Measurements from ENCODE around the gene IMMP2L. TPM values are rescaled to one million over a fixed set of nuclear protein-coding genes. Genes with fewer than 3 reads are reported as not detected.

IMMP2L gene
- total RNA-seq, 3 donors from 2014 or later (not counting 1 experiment from before 2014, with no cell fraction given) = 6.9 to 9.2 (median 8.7) TPM

- no peak for DNase-seq
- Histone ChIP-seq H3K27me3 (ENCODE audit: control insufficient read depth, insufficient read depth, low read length) (no peaks in the 10 kb centered on the region), H3K4me1 (ENCODE audit: control insufficient read depth, insufficient read depth, low read length) (no peaks in the 10 kb centered on the region), H3K36me3 (ENCODE audit: control insufficient read depth, insufficient read depth, low read length) (no peaks in the 10 kb centered on the region), H3K4me3 (ENCODE audit: low read length) (no peak overlapping the region), H3K27ac (ENCODE audit: low read length) (no peak overlapping the region), H3K9me3 (ENCODE audit: control insufficient read depth, insufficient read depth, low read length) (no peaks in the 10 kb centered on the region)
- no peak for ATAC-seq
- Mint-ChIP-seq H3K4me1 (no peaks in the 10 kb centered on the region), H3K36me3 (no peaks in the 10 kb centered on the region), H3K27ac (no peak overlapping the region), H3K9me3 (peaks cover 2% of the 10 kb centered on the region in 2 donors), H3K4me3 (no peak overlapping the region), H3K27me3 (ENCODE audit: low read depth in 2 of 2) (no peaks in the 10 kb centered on the region)
- no CpG with 5 or more reads among the region's 1 CpG for WGBS (ENCODE audit: insufficient coverage)
- intact Hi-C loops (cut with micrococcal nuclease) = no loop called here
- no peak for TF ChIP-seq CTCF (IDR thresholded peaks at IDR 0.05)
Measured at GRCh38 chr7:111051832-111052231, 510.5 kb downstream of the IMMP2L start.

- H3K9me3 ChIP-seq (ENCODE audit: control insufficient read depth, insufficient read depth, low read length) = no peaks in the 10 kb centered on the region
- no peaks in the 10 kb centered on the region for H3K4me1 ChIP-seq (ENCODE audit: control insufficient read depth, insufficient read depth, low read length)
- intact Hi-C loops (cut with micrococcal nuclease) = no loop called here
- DNase-seq (no peak), ATAC-seq (no peak)
- no peak for TF ChIP-seq CTCF (IDR thresholded peaks at IDR 0.05)
- no peak overlapping the region for H3K27ac Mint-ChIP-seq
- H3K4me3 ChIP-seq (ENCODE audit: low read length) = no peak overlapping the region
- no peaks in the 10 kb centered on the region for H3K36me3 ChIP-seq (ENCODE audit: control insufficient read depth, insufficient read depth, low read length)
- H3K27me3 ChIP-seq (ENCODE audit: control insufficient read depth, insufficient read depth, low read length) = no peaks in the 10 kb centered on the region
- H3K27ac ChIP-seq (ENCODE audit: low read length) = no peak overlapping the region
- H3K36me3 Mint-ChIP-seq = no peaks in the 10 kb centered on the region
- H3K9me3 Mint-ChIP-seq = peaks cover 2% of the 10 kb centered on the region in 2 donors
- 95% methylated on average over 2 of the region's 2 CpGs for WGBS (ENCODE audit: insufficient coverage)
- no peak overlapping the region for H3K4me3 Mint-ChIP-seq
- no peaks in the 10 kb centered on the region for H3K4me1 Mint-ChIP-seq
- no peaks in the 10 kb centered on the region for H3K27me3 Mint-ChIP-seq (ENCODE audit: low read depth in 2 of 2)
Measured at GRCh38 chr7:111050875-111051416, 511.3 kb downstream of the IMMP2L start.

GRCh38 chr7:111049971-111050680 lies 512.2 kb downstream of the IMMP2L start:
- no peaks in the 10 kb centered on the region for H3K27me3 Mint-ChIP-seq (ENCODE audit: low read depth in 2 of 2)
- H3K4me3 Mint-ChIP-seq = no peak overlapping the region
- TF ChIP-seq CTCF (IDR thresholded peaks at IDR 0.05) = no peak
- DNase-seq (no peak), ATAC-seq (no peak)
- 89% methylated on average over 4 of the region's 7 CpGs for WGBS (ENCODE audit: insufficient coverage)
- Histone ChIP-seq H3K4me1 (ENCODE audit: control insufficient read depth, insufficient read depth, low read length) (no peaks in the 10 kb centered on the region), H3K27ac (ENCODE audit: low read length) (no peak overlapping the region), H3K27me3 (ENCODE audit: control insufficient read depth, insufficient read depth, low read length) (no peaks in the 10 kb centered on the region), H3K4me3 (ENCODE audit: low read length) (no peak overlapping the region), H3K36me3 (ENCODE audit: control insufficient read depth, insufficient read depth, low read length) (no peaks in the 10 kb centered on the region), H3K9me3 (ENCODE audit: control insufficient read depth, insufficient read depth, low read length) (no peaks in the 10 kb centered on the region)
- intact Hi-C loops (cut with micrococcal nuclease) = no loop called here
- H3K9me3 Mint-ChIP-seq = peaks cover 2 to 4% of the 10 kb centered on the region in 2 donors
- H3K4me1 Mint-ChIP-seq = no peaks in the 10 kb centered on the region
- H3K27ac Mint-ChIP-seq = no peak overlapping the region
- H3K36me3 Mint-ChIP-seq = no peaks in the 10 kb centered on the region
